Neural progenitor cell (in vitro differentiated cells): Measurements from ENCODE around the gene FOXN3. TPM values are rescaled to one million over a fixed set of nuclear protein-coding genes. Genes with fewer than 3 reads are reported as not detected.

ENCODE experiments used
- DNase-seq: peaks from one replicate; pipeline ENCODE4 v3.0.0-alpha.2; 2016; ENCODE audit warnings: low spot score
- H2AFZ ChIP-seq: fragments of 200-600 bp; sonication (generic); replicated peaks from 2 replicates; pipeline ENCODE4 v1.6.1; 2016; ENCODE audit warnings: antibody characterized with exemption
- H3F3A ChIP-seq: fragments of 200-600 bp; sonication (generic); 2 replicates; pipeline ENCODE4 v1.6.1; 2016; ENCODE audit warnings: antibody characterized with exemption, low read depth
- H3K27ac ChIP-seq: fragments of 200-600 bp; sonication (generic); 2 replicates; pipeline ENCODE4 v1.5.1; 2016; ENCODE audit warnings: mild to moderate bottlenecking
- H3K27me3 ChIP-seq: fragments of 200-600 bp; sonication (generic); 2 replicates; pipeline ENCODE4 v1.6.1; 2016; ENCODE audit warnings: mild to moderate bottlenecking, moderate library complexity
- H3K36me3 ChIP-seq: fragments of 200-600 bp; sonication (generic); 2 replicates; pipeline ENCODE4 v1.5.1; 2016
- H3K4me1 ChIP-seq: fragments of 200-600 bp; sonication (generic); 2 replicates; pipeline ENCODE4 v1.6.1; 2016; ENCODE audit warnings: mixed run types
- H3K4me2 ChIP-seq: fragments of 200-600 bp; sonication (generic); 2 replicates; pipeline ENCODE4 v1.6.1; 2016
- H3K4me3 ChIP-seq: fragments of 200-600 bp; sonication (generic); 2 replicates; pipeline ENCODE4 v1.5.1; 2016
- H3K79me2 ChIP-seq: fragments of 200-600 bp; sonication (generic); 2 replicates; pipeline ENCODE4 v1.6.1; 2016; ENCODE audit warnings: low read depth
- H3K9ac ChIP-seq: fragments of 200-600 bp; sonication (generic); 2 replicates; pipeline ENCODE4 v1.6.1; 2016
- H3K9me3 ChIP-seq: fragments of 200-600 bp; sonication (generic); 2 replicates; pipeline ENCODE4 v1.5.1; 2016; ENCODE audit warnings: low read depth
- H4K20me1 ChIP-seq: fragments of 200-600 bp; sonication (generic); 2 replicates; pipeline ENCODE4 v1.6.1; 2016; ENCODE audit warnings: low read depth
- H3K27ac Mint-ChIP-seq: 3 replicates; pipeline ENCODE4 v1.8.0; 2021; ENCODE audit warnings: mixed read lengths
- H3K27me3 Mint-ChIP-seq: 2 replicates; pipeline ENCODE4 v1.8.0; 2022; ENCODE audit warnings: low read depth, mild to moderate bottlenecking, inconsistent platforms, moderate library complexity, mixed read lengths; ENCODE audit not compliant: insufficient read depth
- H3K36me3 Mint-ChIP-seq: 3 replicates; pipeline ENCODE4 v1.8.0; 2021; ENCODE audit warnings: mixed read lengths
- H3K4me1 Mint-ChIP-seq: 3 replicates; pipeline ENCODE4 v1.8.0; 2021; ENCODE audit warnings: mixed read lengths
- H3K4me3 Mint-ChIP-seq: 3 replicates; pipeline ENCODE4 v1.8.0; 2021; ENCODE audit warnings: mild to moderate bottlenecking, moderate library complexity, mixed read lengths
- H3K9me3 Mint-ChIP-seq: 3 replicates; pipeline ENCODE4 v1.8.0; 2020; ENCODE audit warnings: mixed read lengths
- EZH2 ChIP-seq: fragments of 200-600 bp; sonication (generic); IDR thresholded peaks from 2 replicates; pipeline ENCODE4 v1.6.1; 2017; ENCODE audit warnings: antibody characterized with exemption, mild to moderate bottlenecking, moderate library complexity
- EZH2phosphoT487 ChIP-seq: fragments of 200-600 bp; sonication (generic); IDR thresholded peaks from 2 replicates; pipeline ENCODE4 v1.6.1; 2017; ENCODE audit warnings: antibody characterized with exemption
- total RNA-seq: library from RNA; depleted of rRNA; stranded (reverse); fragments of >200 nt; gene quantifications from 2 replicates; pipeline ENCODE4 v1.2.3, GENCODE V29; 2015; ENCODE audit warnings: low replicate concordance
- TF ChIP-seq, protein P1 (sequence below): fragments of 200-600 bp; sonication (generic); IDR thresholded peaks from 2 replicates; pipeline ENCODE4 v1.5.1; 2017; ENCODE audit warnings: antibody characterized with exemption, mild to moderate bottlenecking

FOXN3 gene
- total RNA-seq, 1 donor from 2014 or later, result 39.5 TPM

DNA sequence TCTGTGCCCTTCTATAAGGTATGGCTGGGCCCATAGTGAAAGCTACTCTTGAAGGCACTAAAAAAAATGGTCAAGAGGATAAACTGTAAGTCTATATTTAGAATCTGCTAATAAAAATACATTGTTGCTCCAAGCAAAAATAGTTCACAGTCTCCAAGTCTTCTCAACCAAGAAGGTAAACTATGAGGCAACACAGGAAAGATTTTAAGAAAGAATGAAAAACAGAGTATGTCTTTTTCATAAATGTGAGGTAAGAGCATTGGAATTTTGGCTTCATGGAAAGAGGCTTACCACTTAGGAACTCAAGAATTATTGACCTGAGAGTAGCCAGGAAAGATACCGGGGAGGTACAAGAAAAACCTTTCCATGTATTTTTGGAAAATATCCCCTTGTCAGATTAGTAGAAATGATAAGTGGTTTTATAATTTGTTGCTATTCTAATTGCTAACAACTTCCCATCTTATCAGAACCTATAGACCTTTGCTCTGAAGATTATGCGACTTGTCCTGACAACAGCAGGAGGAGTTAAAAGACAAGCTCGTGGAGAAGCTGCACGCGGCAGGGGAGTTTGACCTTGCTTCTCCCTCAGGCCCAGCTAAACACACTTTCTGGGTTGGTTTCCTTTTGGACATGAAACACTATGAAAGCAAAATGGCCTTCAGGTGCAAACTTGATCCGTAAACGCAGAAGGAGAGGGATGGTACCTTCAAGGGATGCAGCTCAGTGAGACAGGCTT lies 238.1 kb downstream of the FOXN3 start:
- Mint-ChIP-seq H3K27ac (no peak overlapping the region), H3K4me1 (no peaks in the 10 kb centered on the region)
- H3K9ac ChIP-seq, result no peak overlapping the region

DNA sequence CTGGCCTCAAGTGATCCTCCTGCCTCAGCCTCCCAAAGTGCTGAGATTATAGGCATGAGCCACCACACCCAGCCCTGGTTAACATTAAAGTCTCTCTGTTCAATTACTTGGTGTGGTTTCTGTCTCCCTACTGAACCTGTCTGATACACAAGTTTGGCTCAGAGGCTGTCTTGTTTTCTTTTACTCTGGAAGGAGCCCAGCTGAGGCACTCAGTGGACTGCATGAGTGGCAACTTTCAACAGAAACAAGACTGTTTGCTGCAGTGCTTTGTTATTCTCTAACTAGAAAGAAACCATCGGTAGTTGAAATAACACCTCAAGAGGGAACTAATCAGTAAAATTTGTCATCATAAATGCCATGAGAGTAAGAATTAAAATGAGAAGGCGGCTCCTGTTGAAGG lies 238.7 kb downstream of the FOXN3 start:
- Mint-ChIP-seq H3K4me1 (no peaks in the 10 kb centered on the region), H3K36me3 (peaks cover 18% of the 10 kb centered on the region), H3K9me3 (no peaks in the 10 kb centered on the region), H3K4me3 (no peak overlapping the region), H3K27ac (no peak overlapping the region), H3K27me3 (peaks cover 6% of the 10 kb centered on the region)
- no peaks in the 10 kb centered on the region for H3K27me3 ChIP-seq
- no peaks in the 10 kb centered on the region for H3F3A ChIP-seq
- peaks cover 5% of the 10 kb centered on the region for H3K79me2 ChIP-seq
- no peaks in the 10 kb centered on the region for H3K9me3 ChIP-seq
- no peak overlapping the region for H2AFZ ChIP-seq
- H3K4me1 ChIP-seq, result no peaks in the 10 kb centered on the region
- DNase-seq, result no peak
- H3K4me3 ChIP-seq, result no peak overlapping the region
- no peak overlapping the region for H3K27ac ChIP-seq
- no peak overlapping the region for H3K9ac ChIP-seq
- TF ChIP-seq EZH2phosphoT487 (no peak), EZH2 (no peak)
- TF ChIP-seq, protein P1, sequence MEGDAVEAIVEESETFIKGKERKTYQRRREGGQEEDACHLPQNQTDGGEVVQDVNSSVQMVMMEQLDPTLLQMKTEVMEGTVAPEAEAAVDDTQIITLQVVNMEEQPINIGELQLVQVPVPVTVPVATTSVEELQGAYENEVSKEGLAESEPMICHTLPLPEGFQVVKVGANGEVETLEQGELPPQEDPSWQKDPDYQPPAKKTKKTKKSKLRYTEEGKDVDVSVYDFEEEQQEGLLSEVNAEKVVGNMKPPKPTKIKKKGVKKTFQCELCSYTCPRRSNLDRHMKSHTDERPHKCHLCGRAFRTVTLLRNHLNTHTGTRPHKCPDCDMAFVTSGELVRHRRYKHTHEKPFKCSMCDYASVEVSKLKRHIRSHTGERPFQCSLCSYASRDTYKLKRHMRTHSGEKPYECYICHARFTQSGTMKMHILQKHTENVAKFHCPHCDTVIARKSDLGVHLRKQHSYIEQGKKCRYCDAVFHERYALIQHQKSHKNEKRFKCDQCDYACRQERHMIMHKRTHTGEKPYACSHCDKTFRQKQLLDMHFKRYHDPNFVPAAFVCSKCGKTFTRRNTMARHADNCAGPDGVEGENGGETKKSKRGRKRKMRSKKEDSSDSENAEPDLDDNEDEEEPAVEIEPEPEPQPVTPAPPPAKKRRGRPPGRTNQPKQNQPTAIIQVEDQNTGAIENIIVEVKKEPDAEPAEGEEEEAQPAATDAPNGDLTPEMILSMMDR, result no peak
- H3K4me2 ChIP-seq, result no peak overlapping the region
- no peaks in the 10 kb centered on the region for H3K36me3 ChIP-seq
- H4K20me1 ChIP-seq, result no peaks in the 10 kb centered on the region

More for the DNA sequence above, 238.1 kb downstream of the FOXN3 start:
- Mint-ChIP-seq H3K9me3 (no peaks in the 10 kb centered on the region), H3K27me3 (peaks cover 6% of the 10 kb centered on the region), H3K4me3 (no peak overlapping the region), H3K36me3 (peaks cover 18% of the 10 kb centered on the region)
- Histone ChIP-seq H3K4me1 (no peaks in the 10 kb centered on the region), H3K27me3 (no peaks in the 10 kb centered on the region), H4K20me1 (no peaks in the 10 kb centered on the region), H2AFZ (no peak overlapping the region), H3K36me3 (no peaks in the 10 kb centered on the region), H3K27ac (no peak overlapping the region), H3F3A (no peaks in the 10 kb centered on the region), H3K4me2 (no peak overlapping the region), H3K79me2 (peaks cover 8% of the 10 kb centered on the region), H3K4me3 (no peak overlapping the region), H3K9me3 (no peaks in the 10 kb centered on the region)
- TF ChIP-seq EZH2, result no peak
- TF ChIP-seq EZH2phosphoT487, result no peak
- TF ChIP-seq, protein P1, result no peak
- no peak for DNase-seq

DNA sequence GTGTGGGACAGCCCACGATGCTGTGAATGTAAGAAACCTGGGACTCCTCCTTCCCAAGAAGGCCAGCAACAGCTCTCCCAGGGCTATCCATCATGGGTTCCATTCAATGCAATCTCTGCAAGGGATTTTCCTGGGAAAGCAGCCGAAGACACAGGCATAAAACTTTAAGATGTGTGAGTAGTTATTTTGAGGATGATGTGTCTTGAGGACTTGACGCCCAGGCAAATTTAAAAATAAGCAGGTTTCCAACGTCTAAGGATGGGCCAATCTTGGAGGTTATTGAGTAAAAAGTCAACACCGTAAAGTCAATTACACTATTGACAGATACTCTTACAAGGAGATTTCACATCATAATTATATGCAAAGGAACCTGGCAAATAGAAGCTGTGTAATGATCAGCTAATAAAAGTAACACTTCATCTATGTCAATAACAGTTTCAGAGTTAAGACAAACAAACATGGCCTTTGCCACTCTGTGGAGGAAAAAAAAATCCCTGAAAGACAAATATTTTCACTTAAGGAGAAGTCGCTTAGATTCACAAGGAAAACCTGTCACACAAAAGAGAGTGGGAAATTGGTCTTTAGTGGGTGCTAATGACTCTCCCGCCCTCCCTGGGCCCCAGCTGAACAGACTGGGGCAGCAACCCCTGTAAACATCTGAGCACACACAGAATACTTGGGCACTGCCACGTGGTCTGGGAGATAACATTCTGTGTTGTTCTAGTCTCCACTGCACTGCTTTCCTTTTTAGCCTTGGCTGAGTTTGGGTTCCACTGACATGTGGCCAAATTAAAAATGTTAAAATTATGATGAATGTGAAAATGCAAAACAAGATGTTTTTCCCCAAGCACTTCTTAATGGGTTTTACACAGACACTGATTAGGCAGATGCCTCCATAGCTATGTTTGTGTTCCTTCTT lies 240.9 kb downstream of the FOXN3 start:
- no peaks in the 10 kb centered on the region for H3F3A ChIP-seq
- H3K4me3 ChIP-seq, result no peak overlapping the region
- H3K79me2 ChIP-seq, result no peaks in the 10 kb centered on the region
- no peaks in the 10 kb centered on the region for H3K4me1 ChIP-seq
- peaks cover 4% of the 10 kb centered on the region for H3K9me3 Mint-ChIP-seq
- no peak overlapping the region for H2AFZ ChIP-seq
- H3K27me3 Mint-ChIP-seq, result peaks cover 3% of the 10 kb centered on the region
- DNase-seq, result no peak
- H3K4me2 ChIP-seq, result no peak overlapping the region
- no peak overlapping the region for H3K9ac ChIP-seq
- H3K27ac ChIP-seq, result no peak overlapping the region
- H3K27ac Mint-ChIP-seq, result no peak overlapping the region
- peaks cover 11% of the 10 kb centered on the region for H3K36me3 ChIP-seq
- peaks cover 24% of the 10 kb centered on the region for H3K36me3 Mint-ChIP-seq
- TF ChIP-seq, protein P1, result no peak
- TF ChIP-seq EZH2phosphoT487 (no peak), EZH2 (no peak)
- H3K4me1 Mint-ChIP-seq, result no peaks in the 10 kb centered on the region
- H3K27me3 ChIP-seq, result no peaks in the 10 kb centered on the region
- no peaks in the 10 kb centered on the region for H4K20me1 ChIP-seq
- H3K4me3 Mint-ChIP-seq, result no peak overlapping the region
- no peaks in the 10 kb centered on the region for H3K9me3 ChIP-seq
